IPS DF 6.9 (cell line): Measurements from ENCODE around the gene MX1.

Source experiments
- DNase-seq: peaks from one replicate; pipeline ENCODE4 v3.0.0-alpha.2; 2013; ENCODE audit warnings: low read depth, low spot score
- H3K27ac ChIP-seq: one replicate; pipeline ENCODE4 v1.5.1; 2013; ENCODE audit warnings: low read length, control low read depth
- H3K27me3 ChIP-seq: 2 replicates; pipeline ENCODE4 v1.6.1; 2013; ENCODE audit warnings: mild to moderate bottlenecking, low read length; ENCODE audit not compliant: control insufficient read depth, insufficient read depth
- H3K36me3 ChIP-seq: 2 replicates; pipeline ENCODE4 v1.6.1; 2013; ENCODE audit warnings: low read length; ENCODE audit not compliant: control insufficient read depth, insufficient read depth
- H3K4me1 ChIP-seq: 2 replicates; pipeline ENCODE4 v1.6.1; 2013; ENCODE audit warnings: low read length; ENCODE audit not compliant: control insufficient read depth, insufficient read depth
- H3K4me3 ChIP-seq: 2 replicates; pipeline ENCODE4 v1.5.1; 2013; ENCODE audit warnings: mild to moderate bottlenecking, low read length
- H3K9me3 ChIP-seq: 2 replicates; pipeline ENCODE4 v1.6.1; 2013; ENCODE audit warnings: low read length, inconsistent platforms; ENCODE audit not compliant: control insufficient read depth, insufficient read depth
- WGBS: extraction: QIAGEN DNeasy Blood & Tissue Kit; methylation state at CpG from one replicate; pipeline ENCODE4 v1.1.7; 2013; ENCODE audit warnings: mixed read lengths, missing lambda C conversion rate; ENCODE audit not compliant: insufficient read length, insufficient coverage; 5-methylcytosine and 5-hydroxymethylcytosine counted together

Gene MX1

GRCh38 chr21:41431788-41432548, 5.9 kb downstream of the MX1 start:
- no peak for DNase-seq
- Histone ChIP-seq H3K27me3 (peaks cover 2% of the 10 kb centered on the region; the same call in 1 of the 2 replicates), H3K4me3 (no peak overlapping the region), H3K36me3 (no peaks in the 10 kb centered on the region), H3K4me1 (no peaks in the 10 kb centered on the region), H3K27ac (no peak overlapping the region), H3K9me3 (no peaks in the 10 kb centered on the region)
- WGBS = no CpG with 5 or more reads among the region's 16 CpGs

- H3K4me1 ChIP-seq = no peaks in the 10 kb centered on the region
- H3K27me3 ChIP-seq = no peaks in the 10 kb centered on the region
- DNase-seq = no peak
- WGBS = no CpG with 5 or more reads among the region's 10 CpGs
- H3K4me3 ChIP-seq = no peak overlapping the region
- H3K27ac ChIP-seq = no peak overlapping the region
- no peaks in the 10 kb centered on the region for H3K9me3 ChIP-seq
- no peaks in the 10 kb centered on the region for H3K36me3 ChIP-seq
Observed at GRCh38 chr21:41432562-41433460, 6.8 kb downstream of the MX1 start.

- no peaks in the 10 kb centered on the region for H3K9me3 ChIP-seq
- H3K36me3 ChIP-seq = no peaks in the 10 kb centered on the region
- no peaks in the 10 kb centered on the region for H3K4me1 ChIP-seq
- H3K27me3 ChIP-seq = no peaks in the 10 kb centered on the region
- H3K27ac ChIP-seq = no peak overlapping the region
- WGBS = no CpG with 5 or more reads among the region's 2 CpGs
- no peak for DNase-seq
- H3K4me3 ChIP-seq = no peak overlapping the region
Observed at GRCh38 chr21:41433566-41433965, 7.5 kb downstream of the MX1 start.

- no CpG with 5 or more reads among the region's 11 CpGs for WGBS
- DNase-seq = no peak
- Histone ChIP-seq H3K4me1 (no peaks in the 10 kb centered on the region), H3K27me3 (no peaks in the 10 kb centered on the region), H3K9me3 (no peaks in the 10 kb centered on the region), H3K27ac (no peak overlapping the region), H3K36me3 (no peaks in the 10 kb centered on the region), H3K4me3 (no peak overlapping the region)
Observed at GRCh38 chr21:41435706-41436105, 9.7 kb downstream of the MX1 start.

- Histone ChIP-seq H3K27me3 (no peaks in the 10 kb centered on the region), H3K4me3 (no peak overlapping the region), H3K36me3 (no peaks in the 10 kb centered on the region), H3K27ac (no peak overlapping the region), H3K4me1 (no peaks in the 10 kb centered on the region), H3K9me3 (no peaks in the 10 kb centered on the region)
- no CpG with 5 or more reads among the region's 2 CpGs for WGBS
- DNase-seq = no peak
Observed at GRCh38 chr21:41437729-41438128, 11.7 kb downstream of the MX1 start.

- no peak for DNase-seq
- no peak overlapping the region for H3K27ac ChIP-seq
- no CpG with 5 or more reads among the region's 13 CpGs for WGBS
- H3K9me3 ChIP-seq = no peaks in the 10 kb centered on the region
- no peaks in the 10 kb centered on the region for H3K36me3 ChIP-seq
- no peaks in the 10 kb centered on the region for H3K4me1 ChIP-seq
- H3K27me3 ChIP-seq = no peaks in the 10 kb centered on the region
- no peak overlapping the region for H3K4me3 ChIP-seq
Observed at GRCh38 chr21:41438425-41439113, 12.5 kb downstream of the MX1 start.

- H3K9me3 ChIP-seq = no peaks in the 10 kb centered on the region
- no peak overlapping the region for H3K4me3 ChIP-seq
- WGBS = no CpG with 5 or more reads among the region's 4 CpGs
- no peaks in the 10 kb centered on the region for H3K27me3 ChIP-seq
- DNase-seq = no peak
- no peaks in the 10 kb centered on the region for H3K36me3 ChIP-seq
- H3K4me1 ChIP-seq = no peaks in the 10 kb centered on the region
- H3K27ac ChIP-seq = no peak overlapping the region
Observed at GRCh38 chr21:41439248-41439647, 13.2 kb downstream of the MX1 start.

GRCh38 chr21:41441546-41441945, 15.5 kb downstream of the MX1 start:
- Histone ChIP-seq H3K4me1 (no peaks in the 10 kb centered on the region), H3K9me3 (no peaks in the 10 kb centered on the region), H3K36me3 (no peaks in the 10 kb centered on the region), H3K27me3 (no peaks in the 10 kb centered on the region), H3K27ac (no peak overlapping the region), H3K4me3 (no peak overlapping the region)
- DNase-seq = no peak
- no CpG with 5 or more reads among the region's 14 CpGs for WGBS

GRCh38 chr21:41442481-41443186, 16.6 kb downstream of the MX1 start:
- DNase-seq = no peak
- H3K4me1 ChIP-seq = no peaks in the 10 kb centered on the region
- H3K9me3 ChIP-seq = no peaks in the 10 kb centered on the region
- no peak overlapping the region for H3K4me3 ChIP-seq
- H3K27ac ChIP-seq = no peak overlapping the region
- no peaks in the 10 kb centered on the region for H3K27me3 ChIP-seq
- H3K36me3 ChIP-seq = no peaks in the 10 kb centered on the region
- no CpG with 5 or more reads among the region's 2 CpGs for WGBS

GRCh38 chr21:41443562-41443961, 17.5 kb downstream of the MX1 start:
- Histone ChIP-seq H3K9me3 (no peaks in the 10 kb centered on the region), H3K4me3 (no peak overlapping the region), H3K36me3 (no peaks in the 10 kb centered on the region), H3K27me3 (no peaks in the 10 kb centered on the region), H3K27ac (no peak overlapping the region), H3K4me1 (no peaks in the 10 kb centered on the region)
- WGBS = no CpG with 5 or more reads among the region's 7 CpGs
- no peak for DNase-seq
